DOHH2 (cell line): ENCODE data around the gene MYL4.

Experiments
- H3F3A ChIP-seq: fragments of 200-600 bp; sonication (generic), shearing (Covaris generic); 2 replicates; pipeline ENCODE4 v1.6.0; 2016; ENCODE audit warnings: antibody characterized with exemption, mild to moderate bottlenecking; ENCODE audit not compliant: control insufficient read depth, insufficient read depth
- H3K27ac ChIP-seq: fragments of 200-600 bp; sonication (generic); 2 replicates; pipeline ENCODE4 v1.5.1; 2014; ENCODE audit warnings: low read depth, mild to moderate bottlenecking, low read length, moderate library complexity
- H3K27me3 ChIP-seq: fragments of 200-600 bp; sonication (generic); 2 replicates; pipeline ENCODE4 v1.6.1; 2014; ENCODE audit warnings: mild to moderate bottlenecking, low read length, mixed read lengths; ENCODE audit not compliant: control insufficient read depth
- H3K36me3 ChIP-seq: fragments of 200-600 bp; sonication (generic); 2 replicates; pipeline ENCODE4 v1.6.1; 2014; ENCODE audit warnings: mild to moderate bottlenecking, low read length, moderate library complexity, mixed read lengths; ENCODE audit not compliant: control insufficient read depth
- H3K4me1 ChIP-seq: fragments of 200-600 bp; sonication (generic); 2 replicates; pipeline ENCODE4 v1.6.1; 2014; ENCODE audit warnings: mild to moderate bottlenecking, low read length, mixed read lengths; ENCODE audit not compliant: control insufficient read depth
- H3K4me2 ChIP-seq: fragments of 200-600 bp; sonication (generic); 2 replicates; pipeline ENCODE4 v1.6.0; 2014; ENCODE audit warnings: mild to moderate bottlenecking, low read length, moderate library complexity
- H3K4me3 ChIP-seq: fragments of 200-600 bp; sonication (generic); 2 replicates; pipeline ENCODE4 v1.5.1; 2014; ENCODE audit warnings: mild to moderate bottlenecking, low read length, mixed read lengths
- H3K79me2 ChIP-seq: fragments of 200-600 bp; sonication (generic); 2 replicates; pipeline ENCODE4 v1.6.1; 2014; ENCODE audit warnings: mild to moderate bottlenecking, low read length, mixed read lengths; ENCODE audit not compliant: control insufficient read depth
- H3K9me2 ChIP-seq: fragments of 200-600 bp; sonication (generic); replicated peaks from 2 replicates; pipeline ENCODE4 v1.6.1; 2014; ENCODE audit warnings: mild to moderate bottlenecking, low read length, mixed read lengths; ENCODE audit not compliant: control insufficient read depth
- H3K9me3 ChIP-seq: fragments of 200-600 bp; sonication (generic); 2 replicates; pipeline ENCODE4 v1.6.1; 2014; ENCODE audit warnings: antibody characterized with exemption, low read length, mixed read lengths; ENCODE audit not compliant: control insufficient read depth, insufficient read depth
- H4K20me1 ChIP-seq: fragments of 200-600 bp; sonication (generic); 2 replicates; pipeline ENCODE4 v1.6.0; 2014; ENCODE audit warnings: low read depth, mild to moderate bottlenecking, antibody characterized with exemption, low read length, moderate library complexity; ENCODE audit not compliant: control insufficient read depth, insufficient read depth
- CTCF ChIP-seq: fragments of 200-600 bp; sonication (generic); IDR thresholded peaks from one replicate; pipeline ENCODE4 v1.5.1; 2014; ENCODE audit warnings: antibody characterized with exemption, mild to moderate bottlenecking, low read depth, low read length; ENCODE audit not compliant: poor library complexity, severe bottlenecking
- EZH2phosphoT487 ChIP-seq: fragments of 200-600 bp; sonication (generic); IDR thresholded peaks from 2 replicates; pipeline ENCODE4 v1.6.1; 2017; ENCODE audit warnings: borderline replicate concordance, mild to moderate bottlenecking, antibody characterized with exemption, low read length, moderate library complexity, mixed read lengths

MYL4 gene

GRCh38 chr17:47190243-47190642 is 18.9 kb upstream of the MYL4 start:
- H3K4me3 ChIP-seq = no peak overlapping the region
- no peaks in the 10 kb centered on the region for H3K27me3 ChIP-seq
- no peaks in the 10 kb centered on the region for H3K9me2 ChIP-seq
- no peak for TF ChIP-seq CTCF
- no peak for TF ChIP-seq EZH2phosphoT487
- peaks cover 39% of the 10 kb centered on the region for H3K79me2 ChIP-seq
- H3K27ac ChIP-seq = no peak overlapping the region
- H3K4me1 ChIP-seq = peaks cover 51% of the 10 kb centered on the region
- H3K9me3 ChIP-seq = no peaks in the 10 kb centered on the region
- H3F3A ChIP-seq = peaks cover 5% of the 10 kb centered on the region
- peaks cover 26% of the 10 kb centered on the region for H3K36me3 ChIP-seq
- H4K20me1 ChIP-seq = peaks cover 6% of the 10 kb centered on the region; the same call in 1 of the 2 replicates
- peak overlapping the region; percentile 71; the same call in 1 of the 2 replicates for H3K4me2 ChIP-seq

GRCh38 chr17:47190770-47191169 is 18.4 kb upstream of the MYL4 start:
- Histone ChIP-seq H3K36me3 (peaks cover 24% of the 10 kb centered on the region), H3K9me3 (no peaks in the 10 kb centered on the region), H3K27ac (no peak overlapping the region), H3K4me3 (no peak overlapping the region), H3K27me3 (no peaks in the 10 kb centered on the region), H3K9me2 (no peaks in the 10 kb centered on the region), H4K20me1 (peaks cover 5% of the 10 kb centered on the region; the same call in 1 of the 2 replicates), H3K4me1 (peaks cover 49% of the 10 kb centered on the region), H3K4me2 (no peak overlapping the region), H3K79me2 (peaks cover 34% of the 10 kb centered on the region), H3F3A (peaks cover 5% of the 10 kb centered on the region)
- TF ChIP-seq EZH2phosphoT487 = no peak
- no peak for TF ChIP-seq CTCF

GRCh38 chr17:47192554-47192953 is 16.6 kb upstream of the MYL4 start:
- TF ChIP-seq CTCF = no peak
- no peak for TF ChIP-seq EZH2phosphoT487
- Histone ChIP-seq H3K79me2 (peaks cover 16% of the 10 kb centered on the region), H3F3A (peaks cover 5% of the 10 kb centered on the region), H3K27me3 (no peaks in the 10 kb centered on the region), H3K36me3 (peaks cover 11% of the 10 kb centered on the region), H3K4me3 (no peak overlapping the region), H4K20me1 (0 out of 2 replicates have a peak, but pooled peaks cover 2% of the 10 kb centered on the region), H3K4me1 (peaks cover 36% of the 10 kb centered on the region), H3K4me2 (peak overlapping the region; percentile 32), H3K9me3 (no peaks in the 10 kb centered on the region), H3K9me2 (no peaks in the 10 kb centered on the region), H3K27ac (peak overlapping the region; percentile 44)
